ENCODE measurements around the gene PAQR6.

PAQR6 gene, protein sequence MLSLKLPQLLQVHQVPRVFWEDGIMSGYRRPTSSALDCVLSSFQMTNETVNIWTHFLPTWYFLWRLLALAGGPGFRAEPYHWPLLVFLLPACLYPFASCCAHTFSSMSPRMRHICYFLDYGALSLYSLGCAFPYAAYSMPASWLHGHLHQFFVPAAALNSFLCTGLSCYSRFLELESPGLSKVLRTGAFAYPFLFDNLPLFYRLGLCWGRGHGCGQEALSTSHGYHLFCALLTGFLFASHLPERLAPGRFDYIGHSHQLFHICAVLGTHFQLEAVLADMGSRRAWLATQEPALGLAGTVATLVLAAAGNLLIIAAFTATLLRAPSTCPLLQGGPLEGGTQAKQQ

GRCh38 chr1:156247460-156248322 lies at the start of gene PAQR6:
Gene PAQR6, minus strand, starts transcription at chr1:156248056. Its CDS starts 1,325 bp downstream, at chr1:156246731.
- TF ChIP-seq, protein P1, sequence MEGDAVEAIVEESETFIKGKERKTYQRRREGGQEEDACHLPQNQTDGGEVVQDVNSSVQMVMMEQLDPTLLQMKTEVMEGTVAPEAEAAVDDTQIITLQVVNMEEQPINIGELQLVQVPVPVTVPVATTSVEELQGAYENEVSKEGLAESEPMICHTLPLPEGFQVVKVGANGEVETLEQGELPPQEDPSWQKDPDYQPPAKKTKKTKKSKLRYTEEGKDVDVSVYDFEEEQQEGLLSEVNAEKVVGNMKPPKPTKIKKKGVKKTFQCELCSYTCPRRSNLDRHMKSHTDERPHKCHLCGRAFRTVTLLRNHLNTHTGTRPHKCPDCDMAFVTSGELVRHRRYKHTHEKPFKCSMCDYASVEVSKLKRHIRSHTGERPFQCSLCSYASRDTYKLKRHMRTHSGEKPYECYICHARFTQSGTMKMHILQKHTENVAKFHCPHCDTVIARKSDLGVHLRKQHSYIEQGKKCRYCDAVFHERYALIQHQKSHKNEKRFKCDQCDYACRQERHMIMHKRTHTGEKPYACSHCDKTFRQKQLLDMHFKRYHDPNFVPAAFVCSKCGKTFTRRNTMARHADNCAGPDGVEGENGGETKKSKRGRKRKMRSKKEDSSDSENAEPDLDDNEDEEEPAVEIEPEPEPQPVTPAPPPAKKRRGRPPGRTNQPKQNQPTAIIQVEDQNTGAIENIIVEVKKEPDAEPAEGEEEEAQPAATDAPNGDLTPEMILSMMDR (IDR thresholded peaks at IDR 0.05; ENCODE audit: extremely low read depth, insufficient read depth, missing control alignments), result no peak

GRCh38 chr1:156295391-156295947 lies 47.6 kb upstream of the PAQR6 start, which contains the start of gene GLMP:
Gene GLMP, minus strand, starts transcription at chr1:156295679. Its CDS starts 34 bp downstream, at chr1:156295645.
- TF ChIP-seq, protein P1 (IDR thresholded peaks at IDR 0.05; ENCODE audit: extremely low read depth, insufficient read depth, missing control alignments), result no peak
- in situ Hi-C loops (cut with MboI; ENCODE audit: low pct_unique_long_range_greater_than_20kb, low sequenced_read_pairs, unreplicated experiment), result no loop called here

More at GRCh38 chr1:156247460-156248322, at the start of gene PAQR6:
- in situ Hi-C loops (cut with MboI; ENCODE audit: low pct_unique_long_range_greater_than_20kb, low sequenced_read_pairs, unreplicated experiment), result no loop called here
- DNase-seq (ENCODE audit: low spot score), result no peak

DNA sequence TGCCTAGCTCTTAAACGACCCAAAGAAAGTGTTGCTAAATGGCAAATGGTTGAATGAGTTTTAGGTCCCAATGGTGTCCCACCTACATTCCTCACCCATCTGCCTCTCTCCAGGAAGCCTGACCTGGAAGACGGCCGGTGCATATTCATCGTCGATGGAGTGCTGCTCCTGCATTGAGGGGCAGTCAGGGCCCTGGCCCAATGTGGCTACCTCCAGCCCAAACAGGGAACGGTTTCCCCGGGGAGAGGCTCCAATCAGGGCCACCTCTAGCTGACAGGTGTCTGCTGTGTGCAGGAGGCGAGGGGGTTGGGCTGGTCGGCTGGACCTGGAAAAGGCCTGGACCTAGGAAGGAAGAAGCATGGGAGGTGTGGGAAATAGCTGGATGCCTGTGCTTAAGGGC lies 46.0 kb upstream of the PAQR6 start:
- in situ Hi-C loops (cut with MboI; ENCODE audit: low pct_unique_long_range_greater_than_20kb, low sequenced_read_pairs, unreplicated experiment), result no loop called here
- no peak for DNase-seq (ENCODE audit: low spot score)
- TF ChIP-seq, protein P1 (IDR thresholded peaks at IDR 0.05; ENCODE audit: extremely low read depth, insufficient read depth, missing control alignments), result no peak

More at GRCh38 chr1:156295391-156295947, 47.6 kb upstream of the PAQR6 start, which contains the start of gene GLMP:
- DNase-seq (ENCODE audit: low spot score), result peak; percentile 84

DNA sequence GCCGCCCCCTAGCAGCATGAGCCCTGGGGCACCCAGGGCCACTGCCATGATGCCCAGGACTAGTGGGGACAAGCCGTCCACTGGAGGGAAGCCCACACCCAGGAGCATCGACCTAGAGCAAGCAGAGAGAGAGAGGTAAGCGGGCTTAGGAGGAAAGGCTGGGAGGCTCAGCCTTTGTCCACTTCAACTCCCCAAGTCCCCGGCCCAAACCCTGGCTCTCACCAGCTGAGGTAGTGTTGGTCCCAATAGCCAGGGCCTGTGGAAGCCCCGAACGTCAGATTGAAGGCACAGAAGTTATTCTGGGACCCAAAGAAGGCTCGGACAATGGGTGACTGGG lies 45.2 kb upstream of the PAQR6 start:
- in situ Hi-C loops (cut with MboI; ENCODE audit: low pct_unique_long_range_greater_than_20kb, low sequenced_read_pairs, unreplicated experiment), result no loop called here
- TF ChIP-seq, protein P1 (IDR thresholded peaks at IDR 0.05; ENCODE audit: extremely low read depth, insufficient read depth, missing control alignments), result no peak
- DNase-seq (ENCODE audit: low spot score), result no peak

GRCh38 chr1:156291226-156292061 lies 43.6 kb upstream of the PAQR6 start:
- peak; percentile 68 for DNase-seq (ENCODE audit: low spot score)
- in situ Hi-C loops (cut with MboI; ENCODE audit: low pct_unique_long_range_greater_than_20kb, low sequenced_read_pairs, unreplicated experiment), result no loop called here
- TF ChIP-seq, protein P1 (IDR thresholded peaks at IDR 0.05; ENCODE audit: extremely low read depth, insufficient read depth, missing control alignments), result no peak
